ENCODE data around the gene VPS9D1.

The VPS9D1 gene

DNA sequence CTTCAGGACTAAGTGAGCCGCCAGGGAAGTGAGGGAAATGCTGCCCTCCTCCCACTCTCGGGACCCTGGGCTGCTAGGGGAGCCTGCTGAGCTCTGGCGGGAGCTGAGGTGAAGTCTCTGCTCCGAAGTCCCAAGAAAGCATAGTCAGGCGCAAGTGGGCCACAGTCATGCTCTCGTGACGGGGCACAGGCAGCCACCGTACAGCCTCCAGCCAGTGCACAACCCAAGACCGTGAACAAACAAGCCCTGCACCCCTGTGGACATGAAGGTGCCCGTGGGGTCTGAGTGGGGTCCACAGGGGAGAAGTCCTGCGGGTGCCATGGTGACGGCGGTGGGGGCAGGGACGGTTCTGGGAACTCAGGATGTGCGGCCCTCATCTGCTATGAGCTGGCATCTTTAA lies 25.3 kb upstream of the VPS9D1 start:
- no peaks in the 10 kb centered on the region for H3K9me3 ChIP-seq (ENCODE audit: control insufficient read depth in 2 of 2, low read length in 2 of 2)
- H3K9ac ChIP-seq (ENCODE audit: low read depth in 1 of 2, low read length in 2 of 2), result no peak overlapping the region
- peaks cover 10 to 24% of the 10 kb centered on the region in 2 donors for H3K36me3 ChIP-seq (ENCODE audit: control insufficient read depth in 2 of 2, insufficient read depth in 2 of 2, low read length in 2 of 2)
- H3K27me3 ChIP-seq (ENCODE audit: control insufficient read depth in 2 of 2, insufficient read depth in 2 of 2, low read length in 2 of 2), result no peaks in the 10 kb centered on the region
- H3K4me1 ChIP-seq (ENCODE audit: control insufficient read depth in 2 of 2, insufficient read depth in 2 of 2, low read length in 2 of 2), result peaks cover 0 to 3% of the 10 kb centered on the region in 2 donors
- no peak overlapping the region for H3K27ac ChIP-seq (ENCODE audit: low read depth in 2 of 2, low read length in 2 of 2)
- no peak overlapping the region for H3K4me3 ChIP-seq (ENCODE audit: low read length in 2 of 2)

DNA sequence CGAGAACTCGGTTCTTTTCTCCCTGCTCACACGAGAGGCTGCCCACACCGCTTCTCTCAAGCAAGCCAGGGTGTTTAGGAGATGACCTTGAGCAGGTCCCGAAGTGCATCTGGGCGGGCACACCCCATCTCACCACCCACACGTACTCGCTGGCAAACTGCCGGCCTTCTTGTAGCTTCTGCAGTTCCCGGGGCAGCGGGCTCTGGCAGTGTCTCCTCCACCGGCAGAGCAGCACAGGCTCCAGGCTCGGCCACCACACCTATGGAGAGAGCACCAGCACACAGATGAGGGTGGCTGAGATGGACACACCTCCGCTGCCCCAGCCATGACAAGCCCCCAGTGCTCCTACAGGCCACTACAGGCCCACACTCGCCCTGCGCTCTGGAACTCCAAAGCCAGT lies 24.1 kb upstream of the VPS9D1 start:
- no peak overlapping the region for H3K4me3 ChIP-seq (ENCODE audit: low read length in 2 of 2)
- H3K36me3 ChIP-seq (ENCODE audit: control insufficient read depth in 2 of 2, insufficient read depth in 2 of 2, low read length in 2 of 2), result peaks cover 13 to 28% of the 10 kb centered on the region in 2 donors
- H3K9me3 ChIP-seq (ENCODE audit: control insufficient read depth in 2 of 2, low read length in 2 of 2), result no peaks in the 10 kb centered on the region
- H3K27me3 ChIP-seq (ENCODE audit: control insufficient read depth in 2 of 2, insufficient read depth in 2 of 2, low read length in 2 of 2), result no peaks in the 10 kb centered on the region
- no peak overlapping the region for H3K27ac ChIP-seq (ENCODE audit: low read depth in 2 of 2, low read length in 2 of 2)
- peaks cover 0 to 2% of the 10 kb centered on the region in 2 donors for H3K4me1 ChIP-seq (ENCODE audit: control insufficient read depth in 2 of 2, insufficient read depth in 2 of 2, low read length in 2 of 2)
- H3K9ac ChIP-seq (ENCODE audit: low read depth in 1 of 2, low read length in 2 of 2), result no peak overlapping the region

DNA sequence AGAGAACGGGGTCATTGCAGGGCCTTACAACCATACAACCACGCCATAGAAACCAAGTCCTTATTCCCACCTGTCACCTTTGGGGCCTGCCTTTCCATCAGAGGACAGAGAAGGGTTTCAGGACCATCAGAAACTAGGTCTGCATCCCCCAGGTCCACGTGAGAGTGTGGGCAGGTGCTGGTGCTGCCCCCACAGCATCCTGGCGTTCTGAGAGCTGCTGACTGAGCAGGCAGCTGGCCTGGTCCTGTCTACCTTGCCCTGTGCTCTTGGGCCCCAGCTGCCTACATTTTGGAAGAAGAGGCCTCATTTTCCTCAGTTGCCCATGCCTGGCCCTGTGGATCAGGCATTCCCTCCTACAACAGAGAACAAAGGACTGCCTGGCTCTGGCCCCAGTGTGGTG lies 22.2 kb upstream of the VPS9D1 start:
- Histone ChIP-seq H3K36me3 (ENCODE audit: control insufficient read depth in 2 of 2, insufficient read depth in 2 of 2, low read length in 2 of 2) (peaks cover 32 to 43% of the 10 kb centered on the region in 2 donors), H3K27ac (ENCODE audit: low read depth in 2 of 2, low read length in 2 of 2) (no peak overlapping the region), H3K9me3 (ENCODE audit: control insufficient read depth in 2 of 2, low read length in 2 of 2) (no peaks in the 10 kb centered on the region), H3K9ac (ENCODE audit: low read depth in 1 of 2, low read length in 2 of 2) (no peak overlapping the region), H3K27me3 (ENCODE audit: control insufficient read depth in 2 of 2, insufficient read depth in 2 of 2, low read length in 2 of 2) (no peaks in the 10 kb centered on the region), H3K4me3 (ENCODE audit: low read length in 2 of 2) (no peak overlapping the region), H3K4me1 (ENCODE audit: control insufficient read depth in 2 of 2, insufficient read depth in 2 of 2, low read length in 2 of 2) (no peaks in the 10 kb centered on the region)

DNA sequence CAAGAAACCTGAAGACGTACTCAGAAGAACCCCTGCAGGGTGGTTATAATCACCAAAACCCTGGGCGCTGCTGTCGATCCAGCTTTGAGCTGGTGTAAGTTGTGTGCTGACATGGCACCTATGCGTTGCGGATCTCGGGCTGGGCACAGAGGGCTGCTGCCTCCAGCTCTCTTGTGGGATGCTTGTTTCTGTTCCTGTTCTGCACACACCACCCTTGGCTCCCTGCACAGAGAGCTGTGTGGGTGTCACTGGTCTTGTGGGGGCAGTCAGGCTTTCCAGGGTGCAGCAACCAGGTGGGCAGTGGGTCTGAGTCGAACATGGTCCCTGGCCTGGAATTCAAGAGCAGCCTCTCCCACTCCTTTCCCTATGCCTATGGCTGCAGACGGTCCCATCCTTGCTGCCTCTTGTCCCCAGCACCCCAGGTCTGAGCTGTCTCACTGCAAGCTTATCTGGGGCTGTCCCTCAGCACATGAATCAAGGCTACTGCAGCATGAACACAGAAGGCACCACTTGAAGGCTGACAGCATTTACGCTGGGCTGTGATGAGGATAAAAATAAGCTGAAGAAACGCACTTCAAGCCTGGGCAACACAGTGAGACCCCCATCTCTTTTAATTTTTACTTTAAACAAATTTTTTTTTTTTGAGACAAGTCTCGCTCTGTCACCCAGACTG lies 20.8 kb upstream of the VPS9D1 start:
- Histone ChIP-seq H3K9ac (ENCODE audit: low read depth in 1 of 2, low read length in 2 of 2) (no peak overlapping the region), H3K4me1 (ENCODE audit: control insufficient read depth in 2 of 2, insufficient read depth in 2 of 2, low read length in 2 of 2) (no peaks in the 10 kb centered on the region), H3K36me3 (ENCODE audit: control insufficient read depth in 2 of 2, insufficient read depth in 2 of 2, low read length in 2 of 2) (peaks cover 40 to 51% of the 10 kb centered on the region in 2 donors), H3K27ac (ENCODE audit: low read depth in 2 of 2, low read length in 2 of 2) (no peak overlapping the region), H3K27me3 (ENCODE audit: control insufficient read depth in 2 of 2, insufficient read depth in 2 of 2, low read length in 2 of 2) (no peaks in the 10 kb centered on the region), H3K4me3 (ENCODE audit: low read length in 2 of 2) (no peak overlapping the region), H3K9me3 (ENCODE audit: control insufficient read depth in 2 of 2, low read length in 2 of 2) (no peaks in the 10 kb centered on the region)

GRCh38 chr16:89739383-89739782 lies 18.7 kb upstream of the VPS9D1 start:
- peaks cover 49 to 55% of the 10 kb centered on the region in 2 donors for H3K36me3 ChIP-seq (ENCODE audit: control insufficient read depth in 2 of 2, insufficient read depth in 2 of 2, low read length in 2 of 2)
- no peaks in the 10 kb centered on the region for H3K27me3 ChIP-seq (ENCODE audit: control insufficient read depth in 2 of 2, insufficient read depth in 2 of 2, low read length in 2 of 2)
- no peak overlapping the region for H3K9ac ChIP-seq (ENCODE audit: low read depth in 1 of 2, low read length in 2 of 2)
- no peaks in the 10 kb centered on the region for H3K4me1 ChIP-seq (ENCODE audit: control insufficient read depth in 2 of 2, insufficient read depth in 2 of 2, low read length in 2 of 2)
- H3K27ac ChIP-seq (ENCODE audit: low read depth in 2 of 2, low read length in 2 of 2), result no peak overlapping the region
- no peak overlapping the region for H3K4me3 ChIP-seq (ENCODE audit: low read length in 2 of 2)
- H3K9me3 ChIP-seq (ENCODE audit: control insufficient read depth in 2 of 2, low read length in 2 of 2), result no peaks in the 10 kb centered on the region

GRCh38 chr16:89738538-89739317 lies 18.0 kb upstream of the VPS9D1 start:
- Histone ChIP-seq H3K27me3 (ENCODE audit: control insufficient read depth in 2 of 2, insufficient read depth in 2 of 2, low read length in 2 of 2) (no peaks in the 10 kb centered on the region), H3K27ac (ENCODE audit: low read depth in 2 of 2, low read length in 2 of 2) (no peak overlapping the region), H3K9me3 (ENCODE audit: control insufficient read depth in 2 of 2, low read length in 2 of 2) (no peaks in the 10 kb centered on the region), H3K9ac (ENCODE audit: low read depth in 1 of 2, low read length in 2 of 2) (no peak overlapping the region), H3K36me3 (ENCODE audit: control insufficient read depth in 2 of 2, insufficient read depth in 2 of 2, low read length in 2 of 2) (peaks cover 54 to 61% of the 10 kb centered on the region in 2 donors), H3K4me3 (ENCODE audit: low read length in 2 of 2) (no peak overlapping the region), H3K4me1 (ENCODE audit: control insufficient read depth in 2 of 2, insufficient read depth in 2 of 2, low read length in 2 of 2) (no peaks in the 10 kb centered on the region)

GRCh38 chr16:89738072-89738377 lies 17.3 kb upstream of the VPS9D1 start:
- no peaks in the 10 kb centered on the region for H3K9me3 ChIP-seq (ENCODE audit: control insufficient read depth in 2 of 2, low read length in 2 of 2)
- H3K4me3 ChIP-seq (ENCODE audit: low read length in 2 of 2), result no peak overlapping the region
- no peaks in the 10 kb centered on the region for H3K27me3 ChIP-seq (ENCODE audit: control insufficient read depth in 2 of 2, insufficient read depth in 2 of 2, low read length in 2 of 2)
- no peak overlapping the region for H3K9ac ChIP-seq (ENCODE audit: low read depth in 1 of 2, low read length in 2 of 2)
- H3K4me1 ChIP-seq (ENCODE audit: control insufficient read depth in 2 of 2, insufficient read depth in 2 of 2, low read length in 2 of 2), result no peaks in the 10 kb centered on the region
- H3K27ac ChIP-seq (ENCODE audit: low read depth in 2 of 2, low read length in 2 of 2), result no peak overlapping the region
- H3K36me3 ChIP-seq (ENCODE audit: control insufficient read depth in 2 of 2, insufficient read depth in 2 of 2, low read length in 2 of 2), result peaks cover 60 to 68% of the 10 kb centered on the region in 2 donors

DNA sequence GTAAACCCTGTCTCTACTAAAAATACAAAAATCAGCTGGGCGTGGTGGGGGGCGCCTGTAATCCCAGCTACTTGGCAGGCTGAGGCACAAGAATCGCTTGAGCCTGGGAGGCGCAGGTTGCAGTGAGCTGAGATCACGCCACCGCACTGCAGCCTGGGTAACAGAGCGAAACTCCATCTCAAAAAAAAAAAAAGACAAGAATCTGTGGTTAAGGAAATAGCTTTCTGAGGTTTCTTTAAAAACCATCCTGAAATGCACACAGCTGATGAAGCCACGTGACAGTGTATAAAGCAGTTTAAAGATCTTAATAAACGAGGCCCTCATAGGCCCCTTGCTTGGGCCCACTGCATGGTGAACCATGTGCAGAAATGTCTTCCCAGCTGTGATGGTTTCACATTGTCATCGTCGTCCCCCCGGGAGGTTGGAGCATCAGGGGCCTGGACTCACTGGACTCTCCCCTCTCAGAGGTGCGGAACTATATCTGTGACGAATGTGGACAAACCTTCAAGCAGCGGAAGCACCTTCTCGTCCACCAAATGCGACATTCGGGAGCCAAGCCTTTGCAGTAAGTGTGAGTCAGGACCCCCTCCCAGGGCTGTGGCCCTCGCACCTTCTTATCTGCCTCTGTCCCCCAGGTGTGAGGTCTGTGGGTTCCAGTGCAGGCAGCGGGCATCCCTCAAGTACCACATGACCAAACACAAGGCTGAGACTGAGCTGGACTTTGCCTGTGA lies 16.8 kb upstream of the VPS9D1 start:
- Histone ChIP-seq H3K36me3 (ENCODE audit: control insufficient read depth in 2 of 2, insufficient read depth in 2 of 2, low read length in 2 of 2) (peaks cover 65 to 73% of the 10 kb centered on the region in 2 donors), H3K9me3 (ENCODE audit: control insufficient read depth in 2 of 2, low read length in 2 of 2) (no peaks in the 10 kb centered on the region), H3K4me1 (ENCODE audit: control insufficient read depth in 2 of 2, insufficient read depth in 2 of 2, low read length in 2 of 2) (no peaks in the 10 kb centered on the region), H3K27me3 (ENCODE audit: control insufficient read depth in 2 of 2, insufficient read depth in 2 of 2, low read length in 2 of 2) (no peaks in the 10 kb centered on the region), H3K4me3 (ENCODE audit: low read length in 2 of 2) (no peak overlapping the region), H3K27ac (ENCODE audit: low read depth in 2 of 2, low read length in 2 of 2) (no peak overlapping the region), H3K9ac (ENCODE audit: low read depth in 1 of 2, low read length in 2 of 2) (no peak overlapping the region)

DNA sequence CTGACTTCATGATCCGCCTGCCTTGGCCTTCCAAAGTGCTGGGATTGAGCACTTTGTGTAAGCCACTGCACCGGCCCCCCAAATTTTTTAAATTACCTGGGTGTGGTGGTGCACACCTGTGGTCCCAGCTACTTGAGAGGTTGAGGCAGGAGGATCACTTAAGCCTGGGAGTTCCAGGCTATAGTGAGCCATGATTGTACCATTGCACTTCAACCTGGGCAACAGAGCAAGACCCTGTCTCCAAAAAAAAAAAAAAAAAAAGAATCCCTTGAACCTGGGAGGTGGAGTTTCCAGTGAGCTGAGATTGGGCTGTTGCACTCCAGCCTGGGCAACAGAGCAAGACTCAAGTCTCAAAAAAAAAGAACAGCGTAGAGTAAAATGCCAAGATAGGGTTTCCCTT lies 15.9 kb upstream of the VPS9D1 start:
- no peaks in the 10 kb centered on the region for H3K4me1 ChIP-seq (ENCODE audit: control insufficient read depth in 2 of 2, insufficient read depth in 2 of 2, low read length in 2 of 2)
- H3K4me3 ChIP-seq (ENCODE audit: low read length in 2 of 2), result no peak overlapping the region
- peaks cover 72 to 80% of the 10 kb centered on the region in 2 donors for H3K36me3 ChIP-seq (ENCODE audit: control insufficient read depth in 2 of 2, insufficient read depth in 2 of 2, low read length in 2 of 2)
- no peaks in the 10 kb centered on the region for H3K27me3 ChIP-seq (ENCODE audit: control insufficient read depth in 2 of 2, insufficient read depth in 2 of 2, low read length in 2 of 2)
- H3K9me3 ChIP-seq (ENCODE audit: control insufficient read depth in 2 of 2, low read length in 2 of 2), result no peaks in the 10 kb centered on the region
- H3K9ac ChIP-seq (ENCODE audit: low read depth in 1 of 2, low read length in 2 of 2), result no peak overlapping the region
- H3K27ac ChIP-seq (ENCODE audit: low read depth in 2 of 2, low read length in 2 of 2), result no peak overlapping the region

GRCh38 chr16:89733792-89734191 lies 13.1 kb upstream of the VPS9D1 start:
- H3K9me3 ChIP-seq (ENCODE audit: control insufficient read depth in 2 of 2, low read length in 2 of 2), result no peaks in the 10 kb centered on the region
- H3K27me3 ChIP-seq (ENCODE audit: control insufficient read depth in 2 of 2, insufficient read depth in 2 of 2, low read length in 2 of 2), result no peaks in the 10 kb centered on the region
- H3K27ac ChIP-seq (ENCODE audit: low read depth in 2 of 2, low read length in 2 of 2), result no peak overlapping the region
- no peak overlapping the region for H3K4me3 ChIP-seq (ENCODE audit: low read length in 2 of 2)
- peaks cover 80 to 84% of the 10 kb centered on the region in 2 donors for H3K36me3 ChIP-seq (ENCODE audit: control insufficient read depth in 2 of 2, insufficient read depth in 2 of 2, low read length in 2 of 2)
- H3K4me1 ChIP-seq (ENCODE audit: control insufficient read depth in 2 of 2, insufficient read depth in 2 of 2, low read length in 2 of 2), result no peaks in the 10 kb centered on the region
- H3K9ac ChIP-seq (ENCODE audit: low read depth in 1 of 2, low read length in 2 of 2), result no peak overlapping the region

Measured in mucosa of rectum (tissue), 2 donors.